ENCODE results near the gene LIN54.

LIN54 gene

DNA sequence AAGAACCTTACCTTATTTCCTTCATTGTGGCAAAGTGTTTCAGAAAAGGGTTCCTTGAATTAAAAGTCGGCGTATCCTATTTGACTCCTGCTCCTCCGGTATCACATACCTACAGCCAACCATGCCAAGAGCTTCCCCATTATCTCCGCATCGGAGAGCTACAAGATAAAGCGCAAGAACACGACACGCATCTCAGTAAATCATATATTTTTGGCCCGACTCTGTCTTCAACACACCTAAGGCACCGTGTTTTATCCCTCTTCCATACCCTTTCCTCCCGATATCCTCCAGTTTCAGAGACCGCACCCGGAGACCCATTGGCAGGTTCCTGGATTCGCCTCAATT is 110.6 kb downstream of the LIN54 start:
- TF ChIP-seq, protein P1, sequence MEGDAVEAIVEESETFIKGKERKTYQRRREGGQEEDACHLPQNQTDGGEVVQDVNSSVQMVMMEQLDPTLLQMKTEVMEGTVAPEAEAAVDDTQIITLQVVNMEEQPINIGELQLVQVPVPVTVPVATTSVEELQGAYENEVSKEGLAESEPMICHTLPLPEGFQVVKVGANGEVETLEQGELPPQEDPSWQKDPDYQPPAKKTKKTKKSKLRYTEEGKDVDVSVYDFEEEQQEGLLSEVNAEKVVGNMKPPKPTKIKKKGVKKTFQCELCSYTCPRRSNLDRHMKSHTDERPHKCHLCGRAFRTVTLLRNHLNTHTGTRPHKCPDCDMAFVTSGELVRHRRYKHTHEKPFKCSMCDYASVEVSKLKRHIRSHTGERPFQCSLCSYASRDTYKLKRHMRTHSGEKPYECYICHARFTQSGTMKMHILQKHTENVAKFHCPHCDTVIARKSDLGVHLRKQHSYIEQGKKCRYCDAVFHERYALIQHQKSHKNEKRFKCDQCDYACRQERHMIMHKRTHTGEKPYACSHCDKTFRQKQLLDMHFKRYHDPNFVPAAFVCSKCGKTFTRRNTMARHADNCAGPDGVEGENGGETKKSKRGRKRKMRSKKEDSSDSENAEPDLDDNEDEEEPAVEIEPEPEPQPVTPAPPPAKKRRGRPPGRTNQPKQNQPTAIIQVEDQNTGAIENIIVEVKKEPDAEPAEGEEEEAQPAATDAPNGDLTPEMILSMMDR (IDR thresholded peaks at IDR 0.05; ENCODE audit: low read depth, low read length): no peak

DNA sequence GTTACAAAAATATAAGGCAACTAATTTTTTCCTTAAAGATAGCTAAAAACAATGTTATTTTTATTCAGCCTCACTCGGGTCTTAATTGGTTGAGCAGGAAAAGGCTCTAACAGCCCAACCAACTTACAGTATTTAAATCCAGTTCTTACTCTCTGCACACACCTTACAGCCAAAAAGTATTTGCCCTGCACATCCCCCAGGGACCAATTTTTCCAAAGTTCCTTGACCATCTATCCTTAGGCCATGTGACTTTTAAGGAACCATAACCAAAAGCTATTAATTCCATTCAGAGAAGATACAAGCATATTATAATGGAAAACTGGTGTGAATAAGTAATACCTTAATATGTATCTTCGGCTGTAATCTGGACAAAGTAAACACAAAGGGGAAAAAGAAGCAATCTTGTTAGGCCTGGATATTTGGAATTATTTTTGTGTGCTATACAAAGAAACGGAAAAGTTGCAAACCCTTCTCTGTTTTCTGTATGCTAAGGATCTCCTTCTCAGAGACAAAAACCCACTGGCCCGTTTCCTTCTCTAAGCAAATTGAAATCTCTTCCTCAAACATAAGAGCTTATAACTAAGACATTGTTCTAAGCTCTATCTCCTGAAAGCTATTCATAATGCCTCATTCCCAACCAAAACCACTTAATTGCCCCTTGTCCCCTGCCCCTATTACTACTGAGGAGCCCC is 111.1 kb downstream of the LIN54 start:
- H3K4me3 ChIP-seq (ENCODE audit: low read depth, low read length): peak overlapping the region; percentile 96
- TF ChIP-seq, protein P1 (IDR thresholded peaks at IDR 0.05; ENCODE audit: low read depth, low read length): no peak

More for the DNA sequence above, 110.6 kb downstream of the LIN54 start:
- peak overlapping the region; percentile 96 for H3K4me3 ChIP-seq (ENCODE audit: low read depth, low read length)

DNA sequence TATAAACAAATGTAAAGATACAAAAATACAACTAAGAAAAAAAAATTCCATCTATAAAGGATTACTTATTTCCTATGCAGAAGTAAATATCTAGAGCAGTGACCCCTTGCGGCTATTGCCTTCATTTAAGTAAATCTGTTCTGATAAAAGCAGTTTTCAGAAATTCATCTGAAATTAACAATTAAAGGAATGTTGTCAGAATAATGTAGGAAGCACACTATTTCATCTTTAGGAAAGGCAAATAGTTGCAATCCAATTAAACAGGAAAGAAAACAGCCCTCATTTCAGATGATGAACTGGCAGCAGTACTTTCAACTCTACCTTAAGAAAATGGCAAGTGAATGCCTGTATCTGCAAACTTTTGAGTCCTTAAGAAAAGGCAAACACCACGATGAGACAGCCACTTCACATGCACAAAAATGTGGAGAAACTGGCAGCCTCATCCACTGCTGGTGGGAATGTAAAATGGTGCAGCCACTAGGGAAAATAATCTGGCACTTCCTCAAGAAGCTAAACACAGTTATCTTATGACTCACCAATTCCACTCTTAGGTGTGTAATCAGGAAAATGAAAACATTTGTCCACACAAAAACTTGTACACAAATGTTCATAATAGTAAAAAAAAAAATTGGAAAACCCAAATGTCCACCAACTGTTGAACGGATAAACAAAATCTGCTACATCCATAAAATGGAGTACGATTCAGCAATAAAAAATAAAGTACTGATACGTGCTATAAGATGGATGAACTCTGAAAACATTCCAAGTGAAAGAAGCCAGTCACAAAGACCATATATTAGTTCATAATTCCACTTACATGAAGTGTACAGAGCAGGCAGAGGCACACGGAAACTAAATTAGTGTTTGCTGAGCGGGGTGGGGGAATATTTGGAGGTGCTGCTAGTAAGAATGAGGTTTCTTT is 112.0 kb downstream of the LIN54 start:
- TF ChIP-seq, protein P1 (IDR thresholded peaks at IDR 0.05; ENCODE audit: low read depth, low read length): peak; percentile 18; the same call in 1 of the 2 replicates
- H3K4me3 ChIP-seq (ENCODE audit: low read depth, low read length): peak overlapping the region; percentile 96

DNA sequence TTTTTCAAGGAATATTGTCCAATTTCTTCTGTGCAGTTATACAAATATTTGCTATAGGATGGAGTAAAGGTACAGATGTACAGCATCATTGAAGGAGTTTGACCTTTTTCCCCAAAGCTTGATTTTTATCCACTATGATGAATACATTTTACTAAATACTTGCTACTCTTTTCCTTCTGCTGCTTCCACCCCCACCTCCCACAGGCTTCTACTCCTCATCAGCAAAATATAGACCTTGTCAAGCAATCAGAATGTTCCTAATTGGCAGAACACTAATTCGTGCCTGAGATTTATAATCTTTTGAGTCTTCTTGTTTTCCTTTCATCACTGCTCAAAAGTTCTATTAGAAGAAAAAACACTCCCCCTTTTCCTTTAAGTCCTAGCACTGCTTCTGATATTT is 113.9 kb downstream of the LIN54 start:
- H3K4me3 ChIP-seq (ENCODE audit: low read depth, low read length): no peak overlapping the region

DNA sequence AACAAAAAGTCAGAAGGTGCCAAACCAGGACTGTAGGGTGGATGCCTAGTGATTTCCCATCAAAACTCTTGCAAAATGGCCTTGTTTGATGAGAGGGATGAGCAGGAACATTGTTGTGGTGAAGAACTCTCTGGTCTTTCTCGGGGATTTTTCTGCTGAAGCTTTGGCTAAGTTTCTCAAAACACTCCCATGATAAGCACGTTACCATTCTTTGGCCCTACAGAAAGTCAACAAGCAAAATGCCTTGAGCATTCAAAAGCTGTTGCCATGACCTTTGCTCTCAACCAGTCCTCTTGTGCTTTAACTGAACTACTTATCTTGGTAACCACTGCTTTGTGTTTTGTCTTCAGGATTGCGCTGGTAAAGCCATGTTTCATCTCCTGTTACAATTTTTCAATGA is 116.7 kb downstream of the LIN54 start:
- TF ChIP-seq, protein P1 (IDR thresholded peaks at IDR 0.05; ENCODE audit: low read depth, low read length): no peak
- no peak overlapping the region for H3K4me3 ChIP-seq (ENCODE audit: low read depth, low read length)

More for the DNA sequence above, 113.9 kb downstream of the LIN54 start:
- TF ChIP-seq, protein P1 (IDR thresholded peaks at IDR 0.05; ENCODE audit: low read depth, low read length): no peak

DNA sequence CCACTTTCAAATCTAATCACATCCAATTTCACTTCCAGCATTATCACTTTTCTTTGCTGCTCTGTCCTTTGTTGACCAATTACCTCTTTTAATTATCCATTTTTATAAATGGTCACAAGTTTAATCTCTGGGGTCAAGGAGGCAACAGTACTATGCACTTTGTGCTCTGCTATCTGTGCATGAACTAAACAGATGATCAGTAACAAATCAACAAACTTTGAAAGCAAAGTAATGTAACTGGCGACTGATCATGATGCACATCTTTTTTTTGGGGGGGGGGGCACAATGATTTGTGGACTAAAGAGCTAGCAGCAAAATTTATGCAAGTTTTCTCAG is 118.2 kb downstream of the LIN54 start:
- H3K4me3 ChIP-seq (ENCODE audit: low read depth, low read length): no peak overlapping the region
- TF ChIP-seq, protein P1 (IDR thresholded peaks at IDR 0.05; ENCODE audit: low read depth, low read length): no peak

Data from WI38 (cell line).